ENCODE measurements around the gene BCL2L2.
A peak's percentile ranks its signal among the peaks of the same experiment; 100 is the strongest.
"Not testable (repeated sequence)": the region's sequence is repeated elsewhere in the genome, so short reads cannot be mapped to it uniquely, and the experiment has no call there.

The BCL2L2 gene

GRCh38 chr14:23306412-23307145 lies at the start of gene BCL2L2:
Gene BCL2L2 (plus strand): TSS chr14:23306833. CDS start chr14:23307768, 935 bp downstream.
- DNase-seq (ENCODE audit: low read depth), result peak; percentile 85
- peak within 1 kb of the TSS; percentile 95 for H3K4me3 ChIP-seq (ENCODE audit: low read length)
- no peak for TF ChIP-seq CTCF (conservative IDR thresholded peaks at IDR 0.05; ENCODE audit: low read length)

DNA sequence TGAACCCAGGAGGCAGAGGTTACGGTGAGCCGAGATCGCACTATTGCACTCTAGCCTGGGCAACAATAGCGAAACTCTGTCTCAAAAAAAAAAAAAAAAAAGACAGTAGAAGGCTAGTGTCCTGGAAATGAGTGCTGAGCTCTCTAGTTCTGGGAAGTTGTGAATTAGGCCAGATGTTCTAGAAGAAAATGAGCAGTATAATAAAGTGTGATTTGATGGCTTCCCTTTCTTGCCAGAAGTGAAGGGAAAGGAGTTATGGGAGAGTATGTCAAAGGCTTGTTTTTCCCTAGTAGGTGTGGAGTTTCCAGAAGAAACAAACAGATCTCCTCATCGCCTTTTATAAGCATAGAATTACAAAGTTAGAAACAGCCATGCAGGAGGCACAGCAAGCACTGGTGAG lies 48.4 kb upstream of the BCL2L2 start:
- no peak overlapping the region for H3K4me3 ChIP-seq (ENCODE audit: low read length)
- no peak for TF ChIP-seq CTCF (conservative IDR thresholded peaks at IDR 0.05; ENCODE audit: low read length)
- DNase-seq (ENCODE audit: low read depth), result no peak

DNA sequence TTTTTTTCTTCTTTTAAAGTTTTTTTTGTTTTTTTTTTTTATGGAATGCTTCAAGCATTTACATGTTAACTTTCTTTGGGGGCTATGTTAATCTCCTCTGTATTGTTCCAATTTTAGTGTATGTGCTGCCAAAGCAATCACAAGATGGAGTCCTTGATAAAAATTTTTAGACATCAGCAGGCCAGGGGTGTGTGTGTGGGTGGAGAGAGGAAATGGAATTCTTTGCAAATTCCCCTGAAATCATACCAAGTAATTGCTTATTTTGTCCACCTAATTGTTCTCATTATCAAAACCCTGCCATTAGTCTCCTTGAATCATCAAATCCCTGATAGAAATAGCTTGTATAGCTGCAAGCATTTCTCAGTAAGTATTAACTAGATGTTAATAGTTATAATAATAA lies 47.2 kb upstream of the BCL2L2 start:
- TF ChIP-seq CTCF (conservative IDR thresholded peaks at IDR 0.05; ENCODE audit: low read length), result no peak
- no peak for DNase-seq (ENCODE audit: low read depth)
- H3K4me3 ChIP-seq (ENCODE audit: low read length), result no peak overlapping the region

DNA sequence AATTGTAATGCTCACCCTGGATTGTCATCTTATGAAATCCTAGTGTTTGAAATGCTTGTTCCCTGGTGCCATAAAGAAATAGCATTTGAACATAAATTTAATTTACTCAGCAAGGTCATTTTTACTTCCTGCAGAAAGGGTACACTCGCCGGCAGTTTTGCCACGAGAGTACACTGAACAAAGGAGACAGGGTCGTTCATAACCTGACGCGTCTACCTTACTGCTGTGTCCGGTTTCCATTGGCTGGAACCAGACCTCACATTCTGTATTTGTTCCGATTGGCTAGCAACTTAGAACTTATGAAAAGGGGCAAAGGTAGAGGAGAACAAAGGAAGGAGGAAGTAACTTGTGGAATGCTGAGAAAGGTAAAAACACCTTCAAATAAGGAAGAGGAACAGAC lies 45.8 kb upstream of the BCL2L2 start:
- DNase-seq (ENCODE audit: low read depth); H3K4me3 ChIP-seq (ENCODE audit: low read length): not testable (repeated sequence)

DNA sequence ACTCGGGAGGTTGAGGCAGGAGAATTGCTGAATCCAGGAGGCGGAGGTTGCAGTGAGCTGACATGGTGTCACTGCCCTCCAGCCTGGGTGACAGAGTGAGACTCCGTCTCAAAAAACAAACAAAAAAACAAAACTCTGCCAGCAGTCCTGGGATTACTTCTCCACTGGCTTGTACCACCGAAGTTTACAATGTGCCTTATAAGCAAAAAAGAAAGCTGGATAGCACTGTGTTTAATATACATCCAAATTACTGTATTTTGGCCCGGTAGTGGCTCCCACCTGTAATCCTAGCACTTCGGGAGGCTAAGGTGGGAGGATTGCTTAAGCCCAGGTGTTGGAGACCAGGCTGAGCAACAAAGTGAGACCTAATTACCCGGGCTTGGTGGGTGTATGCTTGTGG lies 37.4 kb upstream of the BCL2L2 start:
- no peak for TF ChIP-seq CTCF (conservative IDR thresholded peaks at IDR 0.05; ENCODE audit: low read length)

GRCh38 chr14:23275412-23275811 lies 31.2 kb upstream of the BCL2L2 start:
- no peak for DNase-seq (ENCODE audit: low read depth)
- TF ChIP-seq CTCF (conservative IDR thresholded peaks at IDR 0.05; ENCODE audit: low read length), result no peak
- H3K4me3 ChIP-seq (ENCODE audit: low read length), result no peak overlapping the region

More for the DNA sequence above, 37.4 kb upstream of the BCL2L2 start:
- DNase-seq (ENCODE audit: low read depth), result no peak
- H3K4me3 ChIP-seq (ENCODE audit: low read length), result no peak overlapping the region

GRCh38 chr14:23277189-23277588 lies 29.4 kb upstream of the BCL2L2 start:
- no peak overlapping the region for H3K4me3 ChIP-seq (ENCODE audit: low read length)
- no peak for DNase-seq (ENCODE audit: low read depth)
- no peak for TF ChIP-seq CTCF (conservative IDR thresholded peaks at IDR 0.05; ENCODE audit: low read length)

- DNase-seq (ENCODE audit: low read depth), result not testable (repeated sequence)
These were observed 28.7 kb upstream of the BCL2L2 start for GRCh38 chr14:23277928-23278327.

More at GRCh38 chr14:23277928-23278327, 28.7 kb upstream of the BCL2L2 start:
- H3K4me3 ChIP-seq (ENCODE audit: low read length), result not testable (repeated sequence)
